A172 (cell line): ENCODE data around the gene NADK. TPM values are rescaled to one million over a fixed set of nuclear protein-coding genes. Genes with fewer than 3 reads are reported as not detected.

ENCODE experiments used
- DNase-seq: peaks from one replicate; pipeline ENCODE4 v3.0.0-alpha.2; 2015; ENCODE audit warnings: low spot score
- total RNA-seq: library from RNA; depleted of rRNA; stranded (reverse); fragments of >200 nt; shearing (Covaris generic); gene quantifications from 2 replicates; pipeline ENCODE4 v1.2.3, GENCODE V29; 2014; rRNA removed

NADK gene, protein sequence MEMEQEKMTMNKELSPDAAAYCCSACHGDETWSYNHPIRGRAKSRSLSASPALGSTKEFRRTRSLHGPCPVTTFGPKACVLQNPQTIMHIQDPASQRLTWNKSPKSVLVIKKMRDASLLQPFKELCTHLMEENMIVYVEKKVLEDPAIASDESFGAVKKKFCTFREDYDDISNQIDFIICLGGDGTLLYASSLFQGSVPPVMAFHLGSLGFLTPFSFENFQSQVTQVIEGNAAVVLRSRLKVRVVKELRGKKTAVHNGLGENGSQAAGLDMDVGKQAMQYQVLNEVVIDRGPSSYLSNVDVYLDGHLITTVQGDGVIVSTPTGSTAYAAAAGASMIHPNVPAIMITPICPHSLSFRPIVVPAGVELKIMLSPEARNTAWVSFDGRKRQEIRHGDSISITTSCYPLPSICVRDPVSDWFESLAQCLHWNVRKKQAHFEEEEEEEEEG
- 28.4 and 31.5 TPM in 2 replicates for total RNA-seq

DNA sequence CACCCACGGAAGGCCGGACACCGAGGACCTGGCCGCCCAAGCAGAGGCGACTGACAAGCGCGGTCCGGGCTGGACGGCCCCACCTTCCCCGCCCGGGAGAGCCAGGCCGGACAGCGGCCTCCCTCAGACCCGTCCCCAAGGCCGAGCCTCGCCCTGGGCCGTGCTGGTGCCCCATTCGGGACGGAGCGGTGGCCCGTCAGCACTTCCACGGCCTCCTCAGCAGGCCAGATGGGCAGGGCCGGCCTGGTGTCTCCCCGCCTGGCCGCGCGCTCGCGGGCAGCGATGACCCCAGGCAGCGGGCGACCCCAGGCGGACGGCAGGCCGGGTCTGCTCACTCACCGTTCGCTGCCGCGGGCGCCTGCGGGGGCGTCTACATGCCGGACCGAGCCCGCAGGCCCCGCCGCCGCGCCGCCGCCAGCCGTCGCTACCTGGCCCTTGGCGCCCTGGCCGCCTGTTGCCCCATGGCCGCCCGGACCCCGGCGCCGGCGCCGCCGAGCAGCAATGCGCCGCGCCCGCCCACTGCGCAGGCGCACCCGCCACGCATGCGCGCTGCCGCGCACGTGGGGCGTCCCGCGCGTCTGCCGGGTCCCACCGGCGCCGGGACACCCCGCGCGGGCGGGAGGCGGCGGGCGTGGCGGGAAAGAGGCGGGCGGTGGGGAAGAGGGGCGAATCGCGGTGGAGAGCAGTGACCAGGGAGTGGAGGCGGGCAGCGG is at the start of gene NADK:
Gene NADK, minus strand, starts transcription at position 521 of the 713 bp plus-strand sequence. CDS start 13,064 bp downstream, outside the sequence.
- DNase-seq: no peak

DNA sequence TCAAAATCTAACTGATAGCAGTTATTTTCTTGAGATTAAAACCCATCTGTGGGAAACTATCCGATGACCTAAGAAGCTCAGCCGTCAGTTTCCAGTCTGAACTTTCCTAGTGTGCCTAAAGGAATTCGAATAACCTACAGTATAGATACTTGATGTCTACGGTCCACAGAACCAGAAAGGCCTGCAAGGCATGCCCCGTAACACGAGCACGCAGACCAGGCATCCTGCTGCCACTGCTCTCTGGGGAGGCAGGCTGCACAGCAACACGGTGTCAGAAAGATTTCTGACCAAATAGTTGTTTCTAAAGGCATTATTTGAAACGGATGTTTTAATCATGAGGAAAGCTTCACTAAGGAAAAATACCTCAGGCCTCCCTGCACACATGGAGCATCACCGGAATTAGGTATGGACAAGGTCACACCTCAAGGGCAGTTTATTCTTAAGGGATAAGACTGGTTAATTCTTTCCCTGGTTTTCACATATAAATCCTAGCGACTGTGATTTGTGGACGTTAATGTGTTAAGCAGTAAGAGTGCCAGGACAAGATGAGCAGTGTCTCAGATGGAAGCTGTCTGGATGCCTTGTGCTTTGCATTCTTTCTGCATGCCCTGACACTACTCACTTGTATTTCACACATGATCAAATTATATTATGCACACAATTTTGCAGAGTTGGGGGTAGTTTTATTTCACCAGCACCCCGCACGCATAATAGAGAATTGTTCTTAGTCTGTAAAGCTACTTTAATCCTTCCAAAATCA is 49.0 kb upstream of the NADK start:
- DNase-seq: no peak

DNA sequence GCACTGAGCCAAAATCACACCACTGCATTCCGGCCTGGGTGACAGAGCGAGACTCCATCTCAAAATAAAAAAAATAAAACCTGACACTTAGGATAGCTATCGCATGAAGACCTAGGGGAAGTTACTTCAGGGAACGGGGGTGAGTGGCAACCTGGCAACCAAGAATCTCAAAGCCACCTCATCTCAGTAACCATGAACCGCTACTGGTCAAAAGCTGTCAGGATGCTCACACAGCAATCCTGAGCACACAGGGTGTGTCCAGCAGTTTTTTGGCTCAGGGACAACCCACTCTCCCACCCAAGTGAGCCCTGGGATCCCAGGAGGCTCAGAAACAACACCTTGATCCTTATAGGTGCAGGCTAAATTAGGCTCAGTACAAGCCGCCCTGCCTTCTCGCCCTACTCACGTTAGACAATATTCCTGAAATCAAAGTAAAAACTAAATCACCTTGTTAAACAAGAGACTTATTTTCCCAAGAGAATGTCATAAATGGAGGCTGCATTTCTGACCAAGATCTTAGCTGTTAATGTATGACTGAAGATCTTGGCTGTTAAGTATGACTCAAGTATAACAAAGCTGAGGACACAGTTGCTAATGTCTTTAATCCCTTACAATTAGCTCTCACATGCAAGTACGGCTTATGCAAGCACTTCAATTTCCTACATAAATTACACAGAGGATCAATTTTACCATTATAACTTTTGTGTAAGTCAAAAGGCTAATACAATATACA is 48.3 kb upstream of the NADK start:
- no peak for DNase-seq

DNA sequence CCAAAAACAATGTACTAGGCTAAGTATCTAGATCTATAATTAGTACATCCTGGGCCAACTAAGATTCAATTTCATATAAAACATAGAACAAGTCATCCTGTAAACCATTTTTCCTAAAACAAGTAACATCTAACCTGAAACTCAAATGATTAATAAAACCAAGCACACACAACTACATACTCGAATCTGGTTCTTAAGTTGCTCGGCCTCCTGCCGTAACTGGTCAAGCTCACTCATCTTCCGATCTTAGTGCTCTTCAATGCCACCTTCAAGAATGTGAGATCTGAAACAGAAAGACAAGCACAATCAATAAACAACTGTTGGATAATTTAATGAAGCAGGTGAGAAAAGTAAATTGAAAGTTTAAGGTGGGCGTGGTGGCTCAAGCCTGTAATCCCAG is 46.9 kb upstream of the NADK start:
- DNase-seq: no peak

DNA sequence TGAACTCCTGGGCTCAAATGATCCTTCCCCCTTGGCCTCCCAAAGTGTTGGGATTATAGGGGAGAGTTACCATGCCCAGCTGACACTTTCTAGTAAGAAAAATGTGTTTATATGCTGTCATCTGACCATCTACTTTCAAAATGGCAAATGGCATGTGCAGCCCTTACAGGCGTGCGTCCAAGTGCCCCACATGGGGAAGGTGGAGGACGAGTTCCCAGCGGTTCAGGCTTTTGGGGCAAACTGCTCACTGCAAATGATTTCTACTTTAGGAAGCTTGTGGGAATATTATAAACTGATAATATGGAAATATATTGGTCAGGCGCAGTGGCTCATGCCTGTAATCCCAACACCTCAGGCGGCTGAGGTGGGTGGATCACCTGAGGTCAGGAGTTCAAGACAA is 41.5 kb upstream of the NADK start:
- DNase-seq: no peak

DNA sequence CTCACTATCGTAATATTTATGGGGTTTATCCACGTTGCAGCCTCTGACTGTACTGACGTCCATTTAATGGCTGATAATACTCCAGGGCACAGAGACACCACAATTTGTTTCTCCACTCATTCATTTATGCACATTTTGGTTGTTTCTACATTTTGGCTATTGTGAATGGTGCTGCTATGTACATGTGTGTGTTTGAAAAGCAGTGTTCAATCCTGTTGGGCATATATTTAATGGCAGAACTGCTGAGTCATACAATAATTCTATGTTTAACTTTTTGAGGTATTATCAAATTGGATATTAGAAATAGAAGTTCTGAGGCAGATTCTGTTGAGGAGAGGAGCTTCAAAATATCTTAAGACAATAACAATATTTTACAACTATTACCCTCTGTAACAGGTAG is 39.0 kb upstream of the NADK start:
- DNase-seq: no peak

DNA sequence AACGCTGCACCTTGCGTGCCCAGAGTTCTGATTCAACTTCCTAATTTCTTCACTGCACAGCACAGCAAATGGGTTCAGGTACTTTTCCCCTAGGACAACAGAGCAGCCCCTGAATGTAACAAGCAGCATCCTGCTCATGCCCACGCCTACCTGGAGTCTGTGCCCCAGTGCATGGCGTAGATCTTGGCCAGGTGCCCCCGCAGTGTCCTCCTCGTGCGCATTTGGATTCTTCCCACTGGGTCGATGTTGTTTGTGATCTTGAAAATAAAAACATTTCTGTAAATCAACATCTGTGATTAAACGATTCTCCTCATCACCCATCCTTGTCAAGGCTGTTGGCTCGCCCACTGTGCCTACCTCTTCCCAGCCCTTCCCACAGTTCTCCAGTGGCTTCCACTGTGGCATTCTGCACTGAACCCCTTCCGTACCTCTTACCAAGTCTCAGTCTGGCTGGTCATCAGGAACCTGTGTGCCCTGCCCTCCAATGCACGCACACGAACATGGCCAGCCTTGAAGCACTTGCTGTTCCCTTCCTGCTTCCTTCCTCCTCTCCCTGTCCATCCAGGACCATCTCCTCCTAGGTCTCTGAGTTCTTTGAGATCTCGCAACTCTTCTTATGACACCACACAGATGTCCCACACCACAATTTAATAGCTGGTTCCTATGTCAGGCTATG is 37.5 kb upstream of the NADK start:
- no peak for DNase-seq

DNA sequence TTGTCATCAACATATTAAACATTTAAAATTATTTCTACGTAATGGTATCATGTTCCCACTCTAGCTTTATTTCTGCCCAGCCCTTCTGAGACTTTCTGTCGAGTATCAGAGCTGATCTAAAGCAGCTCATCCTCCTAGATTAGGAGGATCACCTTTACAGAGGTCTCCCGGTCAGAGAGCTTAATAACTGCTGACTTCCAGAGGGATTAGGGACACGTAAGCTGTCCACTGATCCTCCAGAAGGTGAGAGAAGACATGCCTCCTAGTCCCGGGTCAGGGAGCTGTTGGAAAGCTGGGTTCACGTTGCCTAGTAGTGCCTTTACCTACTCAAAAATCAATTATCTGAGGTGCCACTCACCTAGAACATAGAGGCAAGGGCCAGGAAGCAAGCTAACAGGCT is 31.2 kb upstream of the NADK start:
- no peak for DNase-seq

DNA sequence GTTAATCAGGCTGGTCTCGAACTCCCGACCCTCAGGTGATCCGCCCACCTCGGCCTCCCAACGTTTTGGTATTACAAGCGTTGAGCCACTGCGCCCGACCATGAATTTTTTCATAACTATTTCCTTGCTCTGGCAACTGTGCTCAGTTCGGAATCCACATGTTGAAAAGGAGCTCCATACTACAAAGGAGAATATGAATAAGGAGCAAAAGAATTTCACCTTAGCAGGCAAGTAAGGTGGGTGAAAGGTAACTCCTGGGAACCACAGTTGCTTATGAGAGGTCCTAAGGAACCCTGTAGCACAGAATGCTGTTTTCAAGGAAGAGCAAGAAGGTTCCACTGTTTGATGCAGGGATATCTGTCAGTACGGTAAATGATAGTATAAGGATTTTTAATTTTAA is 29.9 kb upstream of the NADK start:
- no peak for DNase-seq

DNA sequence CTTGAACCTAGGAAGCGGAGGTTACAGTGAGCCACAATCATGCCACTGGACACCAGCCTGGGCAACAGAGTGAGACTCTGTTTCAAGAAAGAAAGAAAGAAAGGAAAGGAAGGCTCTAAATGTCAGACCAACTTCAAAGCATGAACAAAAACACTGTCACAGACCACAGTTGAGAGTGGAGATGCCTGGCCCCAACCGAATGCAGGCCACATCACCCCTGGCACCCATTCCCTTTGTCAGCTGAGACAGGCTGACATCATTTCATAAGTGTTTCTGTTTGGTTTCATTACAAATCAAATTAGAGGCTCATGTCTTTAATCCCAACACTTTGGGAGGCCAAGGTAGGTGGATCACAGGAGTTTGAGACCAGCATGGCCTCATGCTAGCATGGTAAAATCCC is 28.6 kb upstream of the NADK start:
- no peak for DNase-seq

DNA sequence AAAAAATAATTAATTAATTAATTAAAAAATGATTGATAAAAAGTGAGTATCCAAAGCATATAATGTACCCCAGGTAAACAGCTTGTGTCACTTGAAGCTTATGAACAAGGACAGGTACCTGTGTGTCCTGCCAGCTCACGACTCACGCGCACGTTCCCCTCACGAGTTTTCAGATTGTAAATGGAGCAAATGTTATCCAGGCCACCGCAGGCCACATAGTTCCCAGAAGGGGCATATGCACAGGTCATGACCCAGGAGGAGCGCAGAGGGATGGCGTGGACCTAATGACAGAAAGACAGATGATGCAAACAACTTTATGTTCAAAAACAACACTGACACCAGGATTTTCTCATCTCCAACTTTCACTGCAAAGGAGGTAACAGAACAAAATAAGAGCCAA is 26.0 kb upstream of the NADK start:
- DNase-seq: no peak

DNA sequence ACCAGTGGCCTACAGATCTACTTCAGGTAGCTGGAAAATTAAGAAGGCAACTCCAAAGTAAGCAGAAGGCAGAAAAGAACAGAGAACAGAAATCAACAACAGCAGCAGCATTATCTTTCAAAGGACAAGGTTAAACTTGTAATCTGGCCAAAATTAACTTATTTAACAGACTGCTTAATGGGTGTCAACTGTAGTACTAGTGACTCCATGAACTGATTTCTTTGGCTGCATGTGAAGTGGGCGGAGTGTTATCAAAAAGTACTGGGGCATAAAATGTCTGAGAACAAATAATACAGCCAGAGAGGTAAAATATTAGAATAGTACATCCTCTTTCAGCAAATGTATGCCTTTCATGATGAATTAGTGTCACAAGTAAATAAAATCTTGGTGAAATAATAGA is 24.6 kb upstream of the NADK start:
- no peak for DNase-seq

DNA sequence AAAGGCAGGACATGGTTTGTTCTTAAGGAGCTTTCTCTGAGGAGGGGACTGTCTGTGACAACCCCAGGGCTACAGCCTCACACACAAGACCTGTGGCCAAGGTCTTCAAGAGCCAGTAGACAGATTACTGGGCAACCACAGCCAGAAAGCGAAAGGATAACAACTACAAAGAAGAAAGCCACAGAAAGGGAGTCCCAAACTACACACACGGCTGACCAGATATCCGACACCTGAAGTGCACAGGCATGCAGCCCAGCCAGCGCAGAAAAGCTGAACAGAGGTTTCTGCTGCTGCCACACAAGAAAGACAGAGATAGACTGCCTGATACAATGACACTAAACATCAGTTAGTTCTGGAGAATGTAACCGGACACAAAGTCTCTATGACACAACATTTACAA is 21.4 kb upstream of the NADK start:
- no peak for DNase-seq

DNA sequence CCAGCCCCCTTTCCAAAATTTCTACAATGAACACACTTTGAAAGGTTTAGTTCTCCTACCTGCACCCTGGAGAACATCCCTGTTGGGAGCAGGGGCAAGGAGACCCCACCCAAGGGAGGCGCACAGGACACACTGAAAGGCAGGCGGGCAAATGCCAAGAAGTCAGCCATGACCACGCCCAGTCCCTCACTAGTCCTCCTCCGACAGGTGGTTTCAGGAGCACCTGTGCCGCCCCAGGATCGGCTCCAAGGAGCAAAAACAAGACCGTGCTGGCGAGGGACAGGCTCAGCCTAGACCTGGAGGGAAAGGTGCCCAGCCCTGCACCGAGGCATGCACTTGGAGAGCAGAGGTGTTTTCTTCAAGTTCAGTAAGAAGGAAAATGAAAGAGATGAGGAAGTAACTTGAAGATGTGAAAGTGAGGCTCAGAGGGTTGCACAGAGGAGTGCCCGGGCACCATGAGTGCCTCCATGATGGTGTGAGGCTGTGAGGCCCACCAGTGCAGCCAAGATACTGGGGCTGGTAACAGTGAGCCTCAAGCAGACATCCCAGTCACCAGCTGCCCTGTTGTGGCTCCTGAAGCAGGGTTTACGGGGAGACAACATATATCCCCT is 19.6 kb upstream of the NADK start:
- no peak for DNase-seq

DNA sequence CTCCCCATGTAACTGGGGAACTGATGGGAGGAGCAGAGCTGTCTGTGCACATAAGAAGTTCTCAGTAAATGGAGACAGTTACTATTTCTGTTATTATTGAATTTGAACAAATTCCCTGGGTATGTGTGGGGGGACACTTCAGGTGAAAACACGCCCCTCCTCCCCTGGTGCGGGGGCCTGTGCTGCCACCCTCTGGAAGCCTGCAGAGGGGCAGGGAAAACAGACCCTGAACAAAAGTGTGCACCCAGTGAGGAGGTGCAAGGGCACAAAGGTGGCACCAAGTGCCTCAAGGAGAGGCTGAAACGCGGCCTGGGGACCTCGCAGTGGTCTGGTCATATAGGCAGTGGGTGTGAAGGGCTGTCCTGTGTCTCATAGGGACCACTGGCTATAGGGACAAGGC is 18.2 kb upstream of the NADK start:
- DNase-seq: no peak

DNA sequence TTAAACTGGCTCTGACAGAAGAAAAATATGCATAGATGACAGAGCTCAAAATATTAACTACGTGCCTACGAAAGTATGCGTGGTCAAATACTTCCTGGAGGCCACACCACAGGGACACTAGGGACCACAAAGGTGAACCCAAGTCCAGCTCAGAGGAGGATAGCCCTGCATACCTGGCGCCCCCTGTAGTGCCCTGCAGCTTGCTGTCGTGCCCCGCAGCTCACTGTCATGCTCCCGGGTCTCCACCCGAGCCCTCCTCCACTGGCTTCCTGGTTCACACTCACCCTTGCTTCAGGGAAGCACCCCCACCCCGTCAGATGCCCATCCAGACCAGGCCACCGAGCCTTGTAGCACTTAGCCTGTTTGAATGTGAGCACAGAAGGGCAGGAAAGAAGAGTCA is 16.7 kb upstream of the NADK start:
- DNase-seq: no peak

DNA sequence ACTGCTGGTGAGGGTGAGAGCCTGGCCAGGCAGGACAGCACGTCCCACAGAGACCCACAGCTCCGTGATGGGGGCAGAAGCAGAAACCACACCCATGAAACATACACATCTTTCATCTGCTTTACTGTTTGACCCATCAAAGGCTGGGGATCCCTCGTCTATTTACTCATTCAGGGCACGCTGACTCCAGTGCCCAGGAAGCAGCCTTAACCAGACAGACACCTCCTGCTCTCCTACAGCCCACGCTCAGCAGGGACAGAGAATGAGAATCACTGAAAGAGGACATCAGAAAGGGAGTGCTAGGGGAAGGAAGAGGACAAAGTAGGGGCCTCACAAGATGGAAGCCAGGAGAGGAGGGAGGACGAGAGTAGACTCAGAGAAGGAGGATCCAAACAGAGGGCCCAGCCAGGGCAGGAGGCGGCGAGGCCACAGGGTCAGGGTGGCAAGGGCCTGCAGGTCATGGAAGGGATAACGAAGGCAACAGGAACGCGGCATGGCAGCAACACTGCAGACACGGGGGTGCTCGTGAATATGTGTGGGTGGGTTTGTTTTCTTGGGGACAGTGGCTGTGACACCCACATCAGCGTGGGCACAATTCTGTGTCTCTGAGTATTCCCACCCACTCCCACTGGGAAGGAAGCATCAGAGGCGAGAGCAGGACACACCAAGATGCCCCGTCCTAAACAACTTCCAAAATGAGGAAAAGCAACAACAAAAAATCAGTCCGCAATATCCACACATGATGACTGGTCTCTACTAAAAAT is 15.4 kb upstream of the NADK start:
- no peak for DNase-seq

DNA sequence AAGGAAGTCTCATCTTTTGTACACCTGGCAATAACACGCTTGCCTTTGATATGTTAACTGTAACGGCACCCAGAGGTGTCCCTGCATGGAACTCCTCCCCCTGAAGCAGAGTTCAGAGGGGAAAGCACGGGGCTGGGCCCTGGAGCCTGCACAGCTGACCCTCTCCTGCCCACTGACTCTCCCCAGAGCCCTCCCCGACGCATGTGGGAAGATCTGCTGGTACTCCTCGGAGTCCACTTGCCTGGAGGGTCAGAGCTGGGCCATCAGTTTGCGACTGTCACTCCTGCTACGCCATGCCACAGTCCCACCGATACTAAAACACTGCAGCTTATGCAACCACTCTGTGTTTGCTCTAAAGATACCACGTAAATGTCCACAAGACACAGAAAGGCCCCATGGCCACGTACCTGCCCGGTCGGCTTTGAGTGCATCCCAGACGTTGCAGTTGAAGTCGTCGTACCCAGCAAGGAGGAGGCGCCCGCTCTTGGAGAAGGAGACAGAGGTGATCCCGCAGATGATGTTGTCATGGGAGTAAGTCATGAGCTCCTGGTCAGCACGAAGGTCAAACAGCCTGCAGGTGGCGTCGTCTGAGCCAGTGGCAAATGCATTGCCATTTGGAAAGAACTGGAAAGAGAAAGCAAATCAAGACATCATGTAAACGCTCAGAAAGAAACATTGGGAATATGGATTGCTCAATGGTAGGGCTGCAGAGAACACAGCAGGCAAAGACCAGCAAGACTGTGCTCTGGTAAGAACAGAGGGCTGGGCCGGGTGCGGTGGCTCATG is 10.6 kb upstream of the NADK start:
- no peak for DNase-seq

DNA sequence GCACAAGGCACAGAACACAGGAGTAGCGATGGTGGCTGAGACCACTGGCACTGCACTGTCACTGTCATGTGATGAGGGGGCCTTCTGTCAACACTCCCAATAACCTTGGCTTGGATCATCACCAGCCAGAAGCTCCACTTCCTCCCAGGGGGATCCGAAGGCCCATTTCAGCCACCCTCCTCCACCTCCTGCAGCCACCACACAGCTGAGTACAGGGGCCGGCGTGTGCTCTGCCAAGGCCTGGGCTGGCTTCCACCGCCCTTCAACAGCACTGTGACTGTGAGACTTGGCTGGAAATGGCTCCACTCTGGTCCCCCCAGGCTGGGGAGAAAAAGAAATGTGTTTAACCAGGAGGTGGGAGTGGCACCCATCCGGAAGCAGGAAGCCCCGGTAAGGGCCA is 9.9 kb upstream of the NADK start:
- no peak for DNase-seq
